Erythroblast (primary cell): ENCODE measurements around the gene KISS1R.
A peak's percentile ranks its signal among the peaks of the same experiment; 100 is the strongest.
"Not testable (repeated sequence)": the region's sequence is repeated elsewhere in the genome, so short reads cannot be mapped to it uniquely, and the experiment has no call there.

Experiments used
- DNase-seq, 2 experiments: peaks; one replicate each; lab custom pipeline; 2025; lab: John Stamatoyannopoulos, UW
- GATA1 ChIP-seq: IDR thresholded peaks from 2 replicates; pipeline ENCODE4 v1.6.1; 2011; ENCODE audit warnings: low read depth, mild to moderate bottlenecking, control low read depth, low read length, moderate library complexity
- POLR2A ChIP-seq: IDR thresholded peaks from 2 replicates; pipeline ENCODE4 v1.6.1; 2011; ENCODE audit warnings: mild to moderate bottlenecking, low read length

Gene KISS1R

DNA sequence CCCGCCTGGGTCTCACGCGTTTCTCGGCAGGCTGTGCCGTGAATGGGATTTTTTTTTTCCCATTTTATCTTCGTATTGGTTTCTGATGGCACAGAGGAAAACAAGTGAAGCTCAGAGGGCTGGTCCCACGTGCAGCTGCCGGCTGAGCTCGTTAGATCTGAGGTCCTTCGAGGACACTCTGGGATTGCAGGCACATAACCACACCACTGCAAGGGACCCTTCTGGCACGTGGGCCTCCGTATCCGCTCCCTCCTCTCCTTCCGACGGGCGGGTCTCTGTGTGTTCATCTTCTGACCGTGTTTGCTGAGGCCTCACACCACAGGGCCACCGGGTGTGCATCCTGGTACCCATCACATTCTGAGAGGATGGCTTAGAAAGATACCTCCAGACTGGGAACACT lies 41.0 kb upstream of the KISS1R start:
- DNase-seq: no peak
- TF ChIP-seq GATA1 (no peak), POLR2A (no peak)

DNA sequence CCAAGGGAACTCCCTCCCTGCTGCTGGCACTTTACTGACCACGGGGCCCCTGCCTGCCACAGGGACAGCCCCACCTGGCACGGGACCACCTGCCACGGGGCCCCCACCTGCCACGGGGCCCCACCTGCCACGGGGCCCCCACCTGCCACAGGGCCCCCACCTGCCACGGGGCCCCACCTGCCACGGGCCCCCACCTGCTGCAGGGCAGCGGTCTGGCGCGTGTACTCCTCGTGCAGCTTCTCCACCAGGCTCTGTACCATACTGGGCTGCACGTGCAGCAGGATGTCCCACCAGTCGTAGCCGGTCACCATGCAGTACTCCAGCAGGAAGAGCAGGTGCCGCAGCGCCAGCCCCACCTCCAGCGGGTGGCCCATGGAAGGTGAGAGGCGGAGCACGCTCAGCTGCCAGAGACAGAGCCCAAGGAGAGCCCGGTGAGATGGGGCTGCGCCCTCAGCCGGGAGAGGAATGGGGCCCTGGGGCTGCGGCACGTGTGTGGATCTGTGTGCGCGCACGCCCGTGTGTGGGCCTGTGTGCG lies 40.3 kb upstream of the KISS1R start:
- DNase-seq: no peak
- no peak for TF ChIP-seq GATA1
- TF ChIP-seq POLR2A: no peak

DNA sequence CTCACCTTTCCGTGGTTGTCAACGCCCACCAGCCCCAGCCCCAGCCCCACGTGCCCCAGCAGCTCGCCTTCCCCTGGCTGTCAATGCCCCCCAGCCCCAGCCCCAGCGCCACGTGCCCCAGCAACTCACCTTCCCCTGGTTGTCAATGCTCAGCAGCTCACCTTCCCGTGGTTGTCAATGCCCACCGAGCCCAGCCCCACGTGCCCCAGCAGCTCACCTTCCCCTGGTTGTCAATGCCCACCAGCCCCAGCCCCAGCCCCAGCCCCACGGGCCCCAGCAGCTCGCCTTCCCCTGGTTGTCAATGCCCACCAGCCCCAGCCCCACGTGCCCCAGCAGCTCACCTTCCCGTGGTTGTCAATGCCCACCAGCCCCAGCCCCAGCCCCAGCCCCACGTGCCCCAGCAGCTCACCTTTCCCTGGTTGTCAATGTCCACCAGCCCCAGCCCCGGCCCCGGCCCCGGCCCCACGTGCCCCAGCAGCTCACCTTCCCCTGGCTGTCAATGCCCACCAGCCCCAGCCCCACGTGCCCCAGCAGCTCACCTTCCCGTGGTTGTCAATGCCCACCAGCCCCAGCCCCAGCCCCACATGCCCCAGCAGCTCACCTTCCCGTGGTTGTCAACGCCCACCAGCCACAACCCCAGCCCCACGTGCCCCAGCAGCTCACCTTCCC lies 39.0 kb upstream of the KISS1R start:
- DNase-seq: not testable (repeated sequence)

DNA sequence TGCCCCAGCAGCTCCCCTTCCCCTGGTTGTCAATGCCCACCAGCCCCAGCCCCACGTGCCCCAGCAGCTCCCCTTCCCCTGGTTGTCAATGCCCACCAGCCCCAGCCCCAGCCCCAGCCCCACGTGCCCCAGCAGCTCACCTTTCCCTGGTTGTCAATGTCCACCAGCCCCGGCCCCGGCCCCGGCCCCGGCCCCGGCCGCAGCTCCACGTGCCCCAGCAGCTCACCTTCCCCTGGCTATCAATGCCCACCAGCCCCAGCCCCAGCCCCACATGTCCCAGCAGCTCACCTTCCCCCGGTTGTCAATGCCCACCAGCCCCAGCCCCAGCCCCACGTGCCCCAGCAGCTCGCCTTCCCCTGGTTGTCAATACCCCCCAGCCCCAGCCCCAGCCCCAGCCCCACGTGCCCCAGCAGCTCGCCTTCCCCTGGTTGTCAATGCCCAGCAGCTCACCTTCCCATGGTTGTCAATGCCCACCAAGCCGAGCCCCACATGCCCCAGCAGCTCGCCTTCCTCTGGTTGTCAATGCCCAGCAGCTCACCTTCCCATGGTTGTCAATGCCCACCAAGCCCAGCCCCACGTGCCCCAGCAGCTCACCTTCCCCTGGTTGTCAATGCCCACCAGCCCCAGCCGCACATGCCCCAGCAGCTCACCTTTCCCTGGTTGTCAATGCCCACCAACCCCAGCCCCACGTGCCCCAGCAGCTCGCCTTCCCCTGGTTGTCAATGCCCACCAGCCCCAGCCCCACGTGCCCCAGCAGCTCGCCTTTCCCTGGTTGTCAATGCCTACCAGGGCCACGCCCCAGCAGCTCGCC lies 38.2 kb upstream of the KISS1R start:
- DNase-seq: not testable (repeated sequence)

DNA sequence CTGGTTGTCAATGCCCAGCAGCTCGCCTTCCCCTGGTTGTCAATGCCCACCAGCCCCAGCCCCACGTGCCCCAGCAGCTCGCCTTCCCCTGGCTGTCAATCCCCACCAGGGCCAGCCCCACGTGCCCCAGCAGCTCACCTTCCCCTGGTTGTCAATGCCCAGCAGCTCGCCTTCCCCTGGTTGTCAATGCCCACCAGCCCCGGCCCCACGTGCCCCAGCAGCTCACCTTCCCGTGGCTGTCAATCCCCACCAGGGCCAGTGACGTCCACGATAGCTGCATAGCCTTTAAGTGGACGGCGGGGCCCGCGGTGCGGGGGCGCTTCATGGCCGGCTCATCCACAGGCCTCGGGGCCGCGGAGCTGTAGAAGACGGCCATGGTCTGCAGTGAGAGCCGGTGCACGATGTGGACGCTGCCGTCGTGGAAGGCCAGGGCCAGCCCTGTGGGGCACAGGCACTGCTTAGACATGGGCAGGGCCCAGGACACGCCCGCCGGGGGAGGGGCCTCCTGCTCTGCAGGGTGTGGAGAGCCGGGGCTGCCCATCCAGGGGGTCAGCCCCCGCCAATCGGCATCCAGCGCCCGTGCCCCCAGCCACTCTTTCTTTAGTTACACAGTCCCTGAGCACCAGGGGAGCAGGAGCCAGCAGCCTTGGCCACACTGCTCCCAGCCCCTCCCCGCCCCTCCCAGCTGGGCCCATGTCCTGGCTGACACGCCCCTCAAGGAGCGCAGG lies 37.3 kb upstream of the KISS1R start:
- no peak for DNase-seq
- TF ChIP-seq POLR2A (no peak), GATA1 (no peak)

DNA sequence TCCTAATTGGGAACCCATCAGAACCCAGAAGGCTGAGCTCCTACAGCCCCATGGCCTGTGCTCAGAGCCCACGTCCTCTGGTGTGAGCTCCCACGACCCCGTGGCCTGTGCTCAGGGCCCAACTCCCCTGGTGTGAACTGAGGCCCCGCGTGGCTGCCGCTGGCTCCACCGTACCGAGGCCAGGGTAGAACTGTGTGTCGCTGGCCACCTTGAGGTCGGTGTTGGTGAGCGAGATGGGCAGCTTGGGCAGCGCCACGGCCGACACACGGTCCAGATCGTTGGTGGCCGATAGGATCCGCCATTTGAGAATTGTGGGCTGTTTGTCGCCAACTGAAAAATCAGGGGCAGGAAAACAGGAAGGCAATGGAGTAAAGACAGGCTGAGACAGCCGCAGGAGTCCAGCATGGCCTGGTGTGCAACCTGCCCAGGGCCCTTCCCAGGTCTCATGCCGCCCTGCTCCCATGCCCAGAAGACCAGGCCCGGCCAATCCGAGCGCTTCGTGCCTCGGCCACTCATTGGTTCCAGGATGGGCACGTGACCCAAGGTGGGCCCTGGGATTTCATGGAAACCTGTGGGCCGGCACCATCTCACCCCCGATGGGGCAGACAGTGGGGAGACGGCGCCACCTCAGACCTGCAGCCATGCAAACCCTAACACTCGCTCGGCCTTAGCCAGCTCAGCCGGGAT lies 35.6 kb upstream of the KISS1R start:
- DNase-seq: no peak
- TF ChIP-seq POLR2A (no peak), GATA1 (no peak)

DNA sequence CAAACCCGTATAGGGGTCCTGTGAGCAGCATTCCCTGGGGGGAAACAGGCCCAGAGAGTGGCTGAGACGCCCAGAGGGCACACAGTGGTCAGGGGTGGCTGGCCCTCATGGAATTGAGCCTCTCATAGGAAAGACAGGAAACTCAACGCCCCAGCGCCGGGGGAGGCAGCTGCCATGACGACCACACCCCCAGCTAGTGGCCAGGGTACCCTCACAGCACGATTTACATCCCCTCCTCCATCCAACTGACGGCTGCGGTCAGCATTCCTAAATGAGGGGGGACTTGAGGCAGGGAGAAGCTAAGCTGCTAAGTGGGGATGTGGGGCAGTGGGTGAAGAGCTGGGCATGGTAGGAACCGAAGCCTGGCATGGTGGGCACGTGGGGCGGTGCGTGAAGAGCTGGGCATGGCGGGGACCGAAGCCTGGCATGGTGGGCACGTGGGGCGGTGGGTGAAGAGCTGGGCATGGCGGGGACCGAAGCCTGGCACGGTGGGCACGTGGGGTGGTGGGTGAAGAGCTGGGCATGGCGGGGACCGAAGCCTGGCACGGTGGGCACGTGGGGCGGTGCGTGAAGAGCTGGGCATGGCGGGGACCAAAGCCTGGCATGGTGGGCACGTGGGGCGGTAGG lies 34.1 kb upstream of the KISS1R start:
- no peak for DNase-seq
- TF ChIP-seq GATA1: no peak
- TF ChIP-seq POLR2A: no peak

DNA sequence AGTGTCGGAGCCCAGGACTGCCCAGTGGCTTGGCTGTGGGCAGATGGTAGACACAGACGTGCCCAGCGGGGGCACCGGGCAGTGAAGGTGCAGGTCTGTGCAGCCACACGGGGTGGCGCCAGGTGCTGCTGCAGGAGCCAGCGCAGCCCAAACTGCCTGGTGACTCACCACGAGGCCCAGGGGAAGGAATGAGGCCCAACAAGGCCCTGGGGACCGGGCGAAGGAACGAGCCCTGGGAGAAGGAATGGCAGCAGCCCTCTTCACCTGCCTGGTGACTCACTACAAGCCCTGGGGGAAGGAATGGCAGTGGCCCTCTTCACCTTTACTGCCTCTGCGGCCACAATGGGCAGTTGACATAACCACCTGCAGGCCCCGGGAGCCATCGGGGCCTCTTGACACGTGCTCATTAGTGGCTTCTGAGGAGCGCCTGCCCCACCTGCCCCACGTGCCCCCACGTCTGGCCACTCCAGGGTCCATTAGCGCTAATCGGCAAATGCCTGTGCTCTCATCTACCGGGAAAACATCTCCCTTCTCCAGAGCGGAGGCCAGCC lies 33.4 kb upstream of the KISS1R start:
- peak in 1 of 2 experiments; percentile 38 for DNase-seq
- TF ChIP-seq GATA1: no peak
- TF ChIP-seq POLR2A: no peak

DNA sequence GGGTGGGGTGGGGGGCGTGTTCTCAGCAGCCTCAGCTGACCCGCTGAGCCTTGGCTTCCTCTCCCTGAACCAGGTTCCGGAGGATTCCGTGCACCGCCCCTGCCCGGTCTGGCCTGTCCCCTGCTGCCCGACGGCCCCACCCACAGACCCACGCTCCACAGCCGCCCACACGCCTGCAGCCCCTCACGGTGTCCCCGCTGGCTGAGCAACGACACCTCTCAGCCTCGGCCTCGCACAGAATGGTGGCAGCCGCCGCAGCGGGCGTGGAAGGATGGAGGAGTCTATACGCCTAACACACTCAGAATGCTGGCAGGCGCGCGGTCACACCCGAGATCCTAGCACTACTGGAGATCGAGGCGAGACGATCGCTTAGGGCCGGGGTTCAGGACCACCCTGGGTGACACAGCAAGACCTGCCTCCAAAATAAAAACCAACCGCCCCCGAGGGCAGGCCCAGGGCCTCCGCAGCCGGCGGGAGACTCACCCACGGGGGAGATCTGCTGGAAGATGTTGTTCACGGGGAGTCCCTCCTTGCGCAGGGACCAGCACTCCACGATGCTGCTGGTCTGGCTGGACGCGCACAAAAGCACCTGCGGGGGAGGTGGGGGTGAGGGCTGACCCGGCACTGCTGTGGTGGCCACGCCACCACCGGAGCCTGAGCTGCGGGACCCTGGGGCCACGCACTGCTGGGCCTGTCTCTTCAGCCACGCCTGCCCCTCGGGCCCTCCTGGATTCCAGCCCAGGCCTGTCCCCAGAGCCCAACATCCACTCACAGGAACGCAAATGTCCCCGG lies 32.5 kb upstream of the KISS1R start:
- TF ChIP-seq POLR2A: no peak
- no peak for DNase-seq

DNA sequence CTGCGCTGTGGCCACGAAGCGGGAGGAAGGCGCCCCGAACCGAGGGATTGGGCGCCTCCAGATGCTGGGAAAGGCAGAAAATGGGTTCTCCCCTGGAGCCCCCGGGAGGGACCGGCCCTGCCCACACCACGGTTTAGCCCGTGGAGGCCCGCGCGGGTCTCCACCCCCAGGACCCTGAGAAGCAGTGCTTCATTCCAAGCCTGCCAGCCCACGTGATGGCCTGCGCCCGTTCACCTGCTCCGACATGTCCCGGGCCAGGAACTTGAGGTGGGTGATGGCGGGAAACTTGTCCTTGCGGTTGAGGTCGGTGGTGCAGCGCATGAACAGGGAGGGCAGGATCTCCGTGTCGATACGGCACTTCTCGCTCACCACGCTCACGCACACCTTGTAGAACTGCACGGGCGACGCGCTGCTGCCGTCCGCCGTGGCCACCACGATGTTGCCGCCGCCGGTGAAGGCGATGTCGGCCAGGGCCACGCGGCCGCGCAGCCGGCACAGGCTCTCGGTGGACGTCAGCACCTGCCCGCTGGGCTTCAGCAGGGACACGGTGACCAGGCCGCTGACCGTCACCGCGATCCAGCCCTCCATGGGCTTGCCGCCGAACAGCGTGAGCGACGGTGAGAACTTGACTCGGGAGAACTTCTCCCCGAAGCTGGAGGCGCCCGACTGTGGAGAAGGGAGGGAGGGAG lies 31.5 kb upstream of the KISS1R start:
- TF ChIP-seq POLR2A (no peak), GATA1 (no peak)
- DNase-seq: no peak

DNA sequence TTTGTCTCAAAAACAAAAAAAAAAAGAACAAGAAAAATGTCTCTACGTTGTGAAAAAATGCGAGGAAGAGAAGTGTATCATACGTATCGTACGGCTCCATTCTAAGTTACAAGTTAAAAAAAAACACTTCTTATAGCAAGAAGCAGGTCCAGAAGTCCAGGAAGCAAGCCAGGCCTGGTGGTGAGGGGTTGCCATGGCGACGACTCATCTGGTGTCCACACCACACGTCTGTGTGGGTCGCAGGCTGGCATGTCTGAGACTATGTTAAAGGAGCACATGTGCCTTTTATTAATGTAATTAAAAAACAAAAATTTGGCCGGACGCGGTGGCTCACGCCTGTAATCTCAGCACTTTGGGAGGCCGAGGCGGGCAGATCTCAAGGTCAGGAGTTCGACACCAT lies 30.1 kb upstream of the KISS1R start:
- no peak for DNase-seq
- TF ChIP-seq POLR2A (no peak), GATA1 (no peak)

DNA sequence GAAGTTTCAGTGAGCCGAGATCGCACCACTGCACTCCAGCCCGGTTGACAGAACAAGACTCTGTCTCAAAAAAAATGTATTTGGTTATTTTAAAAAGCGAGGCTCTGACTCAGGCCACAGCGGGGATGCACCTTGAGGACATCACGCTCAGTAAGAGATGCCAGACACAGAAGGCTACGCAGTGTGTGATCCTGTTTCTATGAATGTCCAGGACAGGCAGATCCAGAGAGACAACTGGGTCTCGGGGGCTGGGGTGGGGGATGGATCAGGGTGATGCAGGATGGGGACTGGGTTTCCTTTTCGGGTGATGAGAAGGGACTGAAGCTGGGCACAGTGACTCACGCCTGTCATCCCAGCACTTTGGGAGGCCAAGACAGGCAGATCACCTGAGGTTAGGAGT lies 29.5 kb upstream of the KISS1R start:
- TF ChIP-seq GATA1 (no peak), POLR2A (no peak)
- DNase-seq: no peak
